Mesenchymal stem cell (in vitro differentiated cells and primary cell): ENCODE results near the gene SF3A1.
A peak's percentile ranks its signal among the peaks of the same experiment; 100 is the strongest.
"Not testable (repeated sequence)": the region's sequence is repeated elsewhere in the genome, so short reads cannot be mapped to it uniquely, and the experiment has no call there.

Source experiments
- DNase-seq: peaks from one replicate; pipeline ENCODE4 v3.0.0-alpha.2; 2013
- H2AFZ ChIP-seq: one replicate; pipeline ENCODE4 v1.6.1; 2013; ENCODE audit warnings: low read depth, mild to moderate bottlenecking, control low read depth, inconsistent platforms, low read length, moderate library complexity
- H2AK5ac ChIP-seq: 2 replicates; pipeline ENCODE4 v1.6.1; 2013; ENCODE audit warnings: low read length, moderate library complexity, mild to moderate bottlenecking, inconsistent platforms; ENCODE audit not compliant: severe bottlenecking
- H2BK120ac ChIP-seq: one replicate; pipeline ENCODE4 v1.6.1; 2013; ENCODE audit warnings: low read depth, mild to moderate bottlenecking, inconsistent platforms, low read length, moderate library complexity
- H2BK12ac ChIP-seq, 2 experiments: one replicate each; pipeline ENCODE4 v1.6.1; 2013; ENCODE audit warnings: inconsistent platforms in 2 of 2, low read length in 2 of 2, mild to moderate bottlenecking in 2 of 2, moderate library complexity in 2 of 2, control low read depth in 1 of 2
- H2BK15ac ChIP-seq: one replicate; pipeline ENCODE4 v1.6.1; 2013; ENCODE audit warnings: mild to moderate bottlenecking, low read depth, inconsistent platforms; ENCODE audit not compliant: poor library complexity, severe bottlenecking
- H2BK5ac ChIP-seq: 2 replicates; pipeline ENCODE4 v1.6.1; 2013; ENCODE audit warnings: low read depth, mild to moderate bottlenecking, low read length, control low read depth, inconsistent platforms; ENCODE audit not compliant: poor library complexity, severe bottlenecking
- H3K14ac ChIP-seq, 2 experiments: one replicate each; pipeline ENCODE4 v1.6.1; 2013; ENCODE audit warnings: inconsistent platforms in 2 of 2, low read length in 2 of 2, control low read depth in 1 of 2, mild to moderate bottlenecking in 1 of 2, moderate library complexity in 1 of 2
- H3K18ac ChIP-seq, 2 experiments: one replicate each; pipeline ENCODE4 v1.6.1; 2013; ENCODE audit warnings: inconsistent platforms in 2 of 2, low read length in 2 of 2, control low read depth in 1 of 2, low read depth in 1 of 2, mild to moderate bottlenecking in 1 of 2
- H3K23ac ChIP-seq, 2 experiments: one replicate each; pipeline ENCODE4 v1.6.1; 2013; ENCODE audit warnings: inconsistent platforms in 2 of 2, low read length in 2 of 2, mild to moderate bottlenecking in 2 of 2, moderate library complexity in 2 of 2, control low read depth in 1 of 2
- H3K27ac ChIP-seq: 2 replicates; pipeline ENCODE4 v1.5.1; 2013; ENCODE audit warnings: mild to moderate bottlenecking, moderate library complexity, low read length, control low read depth, inconsistent platforms; ENCODE audit not compliant: poor library complexity, severe bottlenecking
- H3K27me3 ChIP-seq, 2 experiments: 2 replicates each; pipeline versions ENCODE4 v1.6.1 to v1.7.0; 2013; ENCODE audit warnings: low read length in 2 of 2, mild to moderate bottlenecking in 2 of 2, moderate library complexity in 2 of 2, control low read depth in 1 of 2, inconsistent platforms in 1 of 2; ENCODE audit not compliant: control insufficient read depth in 1 of 2, insufficient read depth in 1 of 2
- H3K36me3 ChIP-seq, 2 experiments: 2 replicates each; pipeline versions ENCODE4 v1.6.1 to v1.7.0; 2013; ENCODE audit warnings: low read length in 2 of 2, control low read depth in 1 of 2, inconsistent platforms in 1 of 2, low read depth in 1 of 2, mild to moderate bottlenecking in 1 of 2; ENCODE audit not compliant: insufficient read depth in 2 of 2, control insufficient read depth in 1 of 2
- H3K4ac ChIP-seq, 2 experiments: one replicate each; pipeline ENCODE4 v1.6.1; 2013; ENCODE audit warnings: inconsistent platforms in 2 of 2, low read length in 2 of 2, mild to moderate bottlenecking in 2 of 2, moderate library complexity in 2 of 2, control low read depth in 1 of 2, low read depth in 1 of 2
- H3K4me1 ChIP-seq: 2 replicates; pipeline ENCODE4 v1.6.1; 2013; ENCODE audit warnings: low read depth, low read length, control low read depth; ENCODE audit not compliant: control insufficient read depth, insufficient read depth
- H3K4me2 ChIP-seq: 2 replicates; pipeline ENCODE4 v1.6.1; 2013; ENCODE audit warnings: low read length, mild to moderate bottlenecking, inconsistent platforms; ENCODE audit not compliant: poor library complexity, severe bottlenecking
- H3K4me3 ChIP-seq, 2 experiments: 2 replicates each; pipeline versions ENCODE4 v1.5.1 to v1.7.0; 2013; ENCODE audit warnings: low read length in 2 of 2, mild to moderate bottlenecking in 2 of 2, control low read depth in 1 of 2, low read depth in 1 of 2; ENCODE audit not compliant: insufficient read depth in 1 of 2
- H3K79me1 ChIP-seq: replicated peaks from 2 replicates; pipeline ENCODE4 v1.6.1; 2013; ENCODE audit warnings: mild to moderate bottlenecking, control low read depth, low read length, inconsistent platforms; ENCODE audit not compliant: poor library complexity, severe bottlenecking
- H3K9ac ChIP-seq: 2 replicates; pipeline ENCODE4 v1.7.0; 2013; ENCODE audit warnings: mild to moderate bottlenecking, low read length, moderate library complexity
- H3K9me3 ChIP-seq: 2 replicates; pipeline ENCODE4 v1.7.0; 2013; ENCODE audit warnings: mild to moderate bottlenecking, low read length; ENCODE audit not compliant: control insufficient read depth
- H4K8ac ChIP-seq: one replicate; pipeline ENCODE4 v1.6.1; 2013; ENCODE audit warnings: inconsistent platforms, mild to moderate bottlenecking, low read length, moderate library complexity
- H4K91ac ChIP-seq: one replicate; pipeline ENCODE4 v1.6.1; 2013; ENCODE audit warnings: mild to moderate bottlenecking, low read length, inconsistent platforms
- WGBS: methylation state at CpG from one replicate; pipeline ENCODE4 v1.1.7; 2013; ENCODE audit warnings: mixed read lengths; 5-methylcytosine and 5-hydroxymethylcytosine counted together

Gene SF3A1

GRCh38 chr22:30404307-30404706 is 47.6 kb upstream of the SF3A1 start:
- no peak overlapping the region for H2BK5ac ChIP-seq
- no peak overlapping the region for H4K91ac ChIP-seq
- WGBS = 86% methylated on average over 6 of the region's 6 CpGs
- no peaks in the 10 kb centered on the region for H3K9me3 ChIP-seq
- H3K14ac ChIP-seq = no peak overlapping the region
- no peak overlapping the region for H2AK5ac ChIP-seq
- H2BK120ac ChIP-seq = no peak overlapping the region
- H3K4ac ChIP-seq = no peak overlapping the region
- H3K18ac ChIP-seq = no peak overlapping the region
- no peak overlapping the region for H4K8ac ChIP-seq
- H3K27ac ChIP-seq = no peak overlapping the region
- peaks cover 5% of the 10 kb centered on the region for H3K4me1 ChIP-seq
- peaks cover 35 to 39% of the 10 kb centered on the region in 2 experiments for H3K36me3 ChIP-seq
- H3K27me3 ChIP-seq = no peaks in the 10 kb centered on the region
- no peak overlapping the region for H3K4me3 ChIP-seq
- H2BK15ac ChIP-seq = no peak overlapping the region
- H3K9ac ChIP-seq = no peak overlapping the region
- H3K4me2 ChIP-seq = no peak overlapping the region
- H3K23ac ChIP-seq = no peak overlapping the region
- no peak overlapping the region for H2AFZ ChIP-seq
- peaks cover 29% of the 10 kb centered on the region for H3K79me1 ChIP-seq
- no peak for DNase-seq
- no peak overlapping the region for H2BK12ac ChIP-seq

- not testable (repeated sequence) for H2AK5ac ChIP-seq, H2BK12ac ChIP-seq, H3K23ac ChIP-seq, H2AFZ ChIP-seq, H3K18ac ChIP-seq, H3K27me3 ChIP-seq, H3K27ac ChIP-seq, H3K9me3 ChIP-seq, DNase-seq, H4K8ac ChIP-seq, H2BK5ac ChIP-seq, H3K9ac ChIP-seq, H3K4ac ChIP-seq, H2BK120ac ChIP-seq, H3K4me2 ChIP-seq, H4K91ac ChIP-seq, H3K14ac ChIP-seq, H2BK15ac ChIP-seq, H3K4me3 ChIP-seq
- 98% methylated on average over 5 of the region's 5 CpGs for WGBS
- Histone ChIP-seq H3K79me1 (peaks cover 38% of the 10 kb centered on the region), H3K36me3 (peaks cover 23 to 28% of the 10 kb centered on the region in 2 experiments), H3K4me1 (peaks cover 15% of the 10 kb centered on the region)
These were observed 46.0 kb upstream of the SF3A1 start for GRCh38 chr22:30402766-30403104.

- H2BK12ac ChIP-seq = no peak overlapping the region
- H3K18ac ChIP-seq = no peak overlapping the region
- peaks cover 39% of the 10 kb centered on the region for H3K79me1 ChIP-seq
- no peaks in the 10 kb centered on the region for H3K9me3 ChIP-seq
- no peak overlapping the region for H3K4ac ChIP-seq
- H4K91ac ChIP-seq = no peak overlapping the region
- H2BK120ac ChIP-seq = no peak overlapping the region
- peak overlapping the region; percentile 45 for H3K9ac ChIP-seq
- no peak overlapping the region for H2AK5ac ChIP-seq
- H3K14ac ChIP-seq = no peak overlapping the region
- no peak overlapping the region for H2BK5ac ChIP-seq
- H2AFZ ChIP-seq = no peak overlapping the region
- no peak overlapping the region for H3K27ac ChIP-seq
- no peak for DNase-seq
- H3K4me2 ChIP-seq = no peak overlapping the region
- no peaks in the 10 kb centered on the region for H3K27me3 ChIP-seq
- H3K23ac ChIP-seq = no peak overlapping the region
- no peak overlapping the region for H2BK15ac ChIP-seq
- H3K4me3 ChIP-seq = no peak overlapping the region
- H3K4me1 ChIP-seq = peaks cover 19% of the 10 kb centered on the region
- H3K36me3 ChIP-seq = peaks cover 18 to 25% of the 10 kb centered on the region in 2 experiments
- H4K8ac ChIP-seq = no peak overlapping the region
- 67% methylated on average over 4 of the region's 5 CpGs for WGBS
These were observed 45.5 kb upstream of the SF3A1 start for GRCh38 chr22:30402028-30402765.

- peaks cover 39% of the 10 kb centered on the region for H3K79me1 ChIP-seq
- H2BK12ac ChIP-seq, H3K4me3 ChIP-seq, H3K4ac ChIP-seq, H3K27me3 ChIP-seq, H3K27ac ChIP-seq, H2AFZ ChIP-seq, H3K9ac ChIP-seq, H3K23ac ChIP-seq, H4K91ac ChIP-seq, H3K4me2 ChIP-seq, H2BK15ac ChIP-seq, H3K14ac ChIP-seq, H2BK120ac ChIP-seq, H3K9me3 ChIP-seq, H2BK5ac ChIP-seq, H3K18ac ChIP-seq, H2AK5ac ChIP-seq, DNase-seq, H4K8ac ChIP-seq: not testable (repeated sequence)
- peaks cover 7 to 13% of the 10 kb centered on the region in 2 experiments for H3K36me3 ChIP-seq
- H3K4me1 ChIP-seq = peaks cover 25% of the 10 kb centered on the region
- WGBS = 98% methylated on average over 2 of the region's 3 CpGs
These were observed 44.3 kb upstream of the SF3A1 start for GRCh38 chr22:30401024-30401423.
